OCI-LY1 (cell line): Measurements from ENCODE around the gene TCF4.

Experiments
- CTCF ChIP-seq: fragments of 200-600 bp; sonication (generic), shearing (Covaris generic); IDR thresholded peaks from 2 replicates; pipeline ENCODE4 v1.5.1; 2017; ENCODE audit warnings: mild to moderate bottlenecking, antibody characterized with exemption, low read length, moderate library complexity, mixed read lengths
- EZH2 ChIP-seq: fragments of 200-600 bp; sonication (generic), shearing (Covaris generic); IDR thresholded peaks from 2 replicates; pipeline ENCODE4 v1.8.0; 2017; ENCODE audit warnings: borderline replicate concordance, mixed run types, mild to moderate bottlenecking, antibody characterized with exemption, low read length, moderate library complexity, mixed read lengths

GRCh38 chr18:55310044-55310676 is 277.8 kb downstream of the TCF4 start:
- no peak for TF ChIP-seq CTCF
- TF ChIP-seq EZH2: no peak
